ENCODE measurements around the gene MAST2. TPM values are rescaled to one million over a fixed set of nuclear protein-coding genes. Genes with fewer than 3 reads are reported as not detected.
"Not testable (repeated sequence)": the region's sequence is repeated elsewhere in the genome, so short reads cannot be mapped to it uniquely, and the experiment has no call there.

The MAST2 gene
- polyA plus RNA-seq, 4 donors, result 27.0 to 48.8 (median 37.7) TPM

DNA sequence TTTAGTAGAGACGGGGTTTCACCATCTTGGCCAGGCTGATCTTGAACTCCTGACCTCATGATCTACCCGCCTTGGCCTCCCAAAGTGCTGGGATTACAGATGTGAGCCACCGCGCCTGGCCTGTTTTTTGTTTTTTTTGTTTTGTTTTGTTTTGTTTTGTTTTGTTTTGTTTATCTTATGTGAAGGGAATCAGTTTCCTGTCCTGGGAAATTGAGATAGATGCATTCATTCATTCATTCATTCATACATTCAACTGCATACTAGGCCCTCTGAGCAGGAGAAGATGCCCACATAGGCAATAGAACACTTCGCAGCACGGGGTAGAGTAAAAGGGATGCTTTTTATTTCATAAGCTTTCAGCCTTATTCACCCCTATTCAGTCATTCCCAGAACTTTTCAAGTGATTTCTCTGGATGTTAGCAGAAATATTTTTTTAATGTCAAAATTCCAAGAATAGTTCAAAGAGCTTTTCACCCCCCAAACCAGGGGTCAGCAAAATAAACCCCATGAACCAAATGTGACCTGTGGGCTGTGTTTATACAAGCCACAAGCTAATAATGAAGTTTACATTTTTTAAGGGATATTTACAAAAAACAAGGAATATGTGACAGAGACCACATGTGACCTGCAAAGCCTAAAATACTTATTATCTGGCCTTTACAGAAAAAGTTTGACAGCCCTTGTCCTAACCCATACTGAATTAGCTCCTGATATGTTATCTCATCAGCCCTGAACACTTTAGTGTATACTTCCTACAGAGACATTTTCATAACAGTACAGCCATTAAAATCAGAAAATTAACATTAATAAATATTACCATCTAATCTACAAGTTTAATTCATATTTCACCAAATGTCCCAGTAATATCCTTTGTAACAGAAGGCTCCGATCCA lies 127.1 kb downstream of the MAST2 start:
- DNase-seq (ENCODE audit: low read depth in 4 of 4, low spot score in 2 of 4), result no peak

DNA sequence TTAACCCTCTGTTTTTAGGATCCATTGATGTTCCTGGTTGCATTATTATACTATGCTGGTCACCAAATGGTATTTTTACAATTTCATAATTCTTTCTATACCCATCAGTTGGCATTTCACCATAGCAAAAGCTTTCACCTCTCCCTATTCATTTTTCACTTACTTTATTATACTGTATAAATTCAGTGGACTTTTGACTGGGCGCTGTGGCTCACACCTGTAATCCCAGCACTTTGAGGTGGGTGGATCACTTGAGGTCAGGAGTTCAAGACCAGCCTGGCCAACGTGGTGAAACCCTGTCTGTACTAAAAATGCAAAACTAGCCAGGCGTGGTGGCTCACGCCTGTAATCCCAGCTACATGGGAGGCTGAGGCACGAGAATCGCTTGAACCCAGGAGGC lies 128.8 kb downstream of the MAST2 start:
- DNase-seq (ENCODE audit: low read depth in 4 of 4, low spot score in 2 of 4), result not testable (repeated sequence)

DNA sequence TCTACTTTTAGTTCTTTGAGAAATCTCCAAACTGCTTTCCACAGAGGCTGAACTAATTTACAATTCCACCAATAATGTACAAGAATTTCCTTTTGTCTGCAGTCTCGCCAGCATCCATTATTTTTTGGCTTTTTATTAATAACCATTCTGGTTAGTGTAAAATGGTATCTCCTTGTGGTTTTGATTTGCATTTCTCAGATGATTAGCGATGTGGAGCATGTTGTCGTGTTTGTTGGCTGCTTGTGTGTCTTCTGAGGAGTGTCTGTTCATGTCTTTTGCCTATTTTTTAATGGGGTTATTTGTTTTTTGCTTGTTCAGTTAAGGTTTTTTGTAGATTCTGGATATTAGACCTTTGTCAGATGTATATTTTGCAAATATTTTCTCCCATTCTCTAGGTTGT lies 131.5 kb downstream of the MAST2 start:
- DNase-seq (ENCODE audit: low read depth in 4 of 4, low spot score in 2 of 4), result no peak

DNA sequence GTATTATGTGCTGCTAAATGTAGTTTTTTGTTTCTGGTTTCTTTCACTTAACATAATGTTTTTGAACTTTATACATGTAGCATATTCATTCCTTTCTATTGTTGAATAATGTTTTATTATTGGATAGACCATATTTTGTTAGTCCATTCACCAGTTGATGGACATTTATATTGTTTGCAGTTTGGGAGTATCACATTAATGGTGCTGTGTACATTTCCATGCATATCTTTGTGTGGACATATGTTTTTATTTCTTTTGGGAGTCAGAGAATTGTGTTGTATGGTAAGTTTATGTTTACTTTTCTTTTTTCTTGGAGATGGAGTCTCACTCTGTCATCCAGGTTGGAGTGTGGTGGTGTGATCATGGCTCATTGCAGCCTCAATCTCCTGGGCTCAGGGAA lies 134.6 kb downstream of the MAST2 start:
- no peak for DNase-seq (ENCODE audit: low read depth in 4 of 4, low spot score in 2 of 4)

DNA sequence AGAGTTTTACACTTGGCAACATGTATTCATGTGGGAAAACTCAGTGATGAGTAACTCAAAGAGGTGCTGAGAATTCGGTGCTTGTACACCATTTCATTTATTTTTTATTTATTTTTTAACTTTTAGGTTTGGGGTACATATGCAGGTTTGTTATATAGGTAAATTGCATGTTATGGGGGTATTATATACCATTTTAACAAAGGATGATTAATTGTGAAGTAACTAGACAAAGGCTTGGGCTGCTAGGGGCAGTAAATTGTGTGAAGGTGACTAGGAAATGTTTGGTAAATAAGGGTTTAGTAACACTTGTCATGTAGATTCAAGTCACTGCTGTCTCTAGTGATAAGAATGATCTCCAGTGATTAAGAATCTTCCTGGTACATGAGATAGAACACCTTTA lies 139.0 kb downstream of the MAST2 start:
- DNase-seq (ENCODE audit: low read depth in 4 of 4, low spot score in 2 of 4), result no peak

DNA sequence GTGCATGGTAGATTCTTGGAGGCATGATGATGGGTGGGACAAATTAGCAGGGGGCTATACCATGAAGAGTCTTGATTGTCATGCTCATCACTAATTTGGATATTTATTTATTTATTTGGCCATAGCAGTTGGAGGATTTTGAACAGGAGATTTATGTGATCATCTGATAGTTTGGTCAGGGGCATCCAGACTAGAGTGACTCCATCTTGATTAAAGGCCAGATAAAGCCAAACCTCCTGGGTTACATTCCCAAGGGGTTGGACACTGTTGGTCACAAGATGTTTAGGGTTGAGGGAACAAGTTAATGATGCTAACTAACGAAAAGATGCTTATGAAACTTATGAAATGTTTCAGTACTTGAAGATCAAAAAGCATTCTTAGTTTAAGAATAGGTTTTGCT lies 139.8 kb downstream of the MAST2 start:
- no peak for DNase-seq (ENCODE audit: low read depth in 4 of 4, low spot score in 2 of 4)

DNA sequence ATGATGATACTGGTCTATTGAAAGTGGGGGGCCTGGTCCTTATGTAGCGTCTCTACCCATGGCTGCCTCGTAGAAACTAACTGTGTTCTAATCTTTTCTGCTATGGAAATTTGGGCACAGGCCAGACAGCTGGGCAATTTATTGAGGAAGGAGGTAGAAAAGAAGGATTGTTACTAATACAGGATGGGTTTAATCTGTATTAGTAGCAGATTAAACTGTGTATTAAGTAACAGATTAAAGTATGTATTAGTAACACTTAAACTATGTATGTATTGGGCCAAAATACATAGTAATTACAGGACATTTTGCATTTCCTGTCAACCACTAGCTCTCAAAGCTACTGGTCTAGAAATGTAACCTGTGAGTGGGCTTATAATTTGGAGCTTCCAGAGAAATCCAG lies 142.0 kb downstream of the MAST2 start:
- DNase-seq (ENCODE audit: low read depth in 4 of 4, low spot score in 2 of 4), result no peak

DNA sequence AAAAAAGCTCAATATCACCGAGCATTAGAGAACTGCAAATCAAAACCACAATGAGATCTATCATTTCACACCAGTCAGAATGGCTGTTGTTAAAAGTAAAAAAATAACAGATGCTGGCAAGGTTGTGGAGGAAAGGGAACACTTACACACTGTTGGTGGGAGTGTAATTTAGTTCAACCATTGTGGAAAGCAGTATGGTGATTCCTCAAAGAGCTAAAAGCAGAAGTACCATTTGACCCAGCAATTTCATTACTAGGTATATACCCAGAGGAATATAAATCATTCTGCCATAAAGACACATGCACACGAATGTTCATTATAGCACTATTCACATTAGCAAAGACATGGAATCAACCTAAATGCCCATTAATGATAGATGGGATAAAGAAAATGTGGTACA lies 146.1 kb downstream of the MAST2 start:
- DNase-seq (ENCODE audit: low read depth in 4 of 4, low spot score in 2 of 4), result not testable (repeated sequence)

DNA sequence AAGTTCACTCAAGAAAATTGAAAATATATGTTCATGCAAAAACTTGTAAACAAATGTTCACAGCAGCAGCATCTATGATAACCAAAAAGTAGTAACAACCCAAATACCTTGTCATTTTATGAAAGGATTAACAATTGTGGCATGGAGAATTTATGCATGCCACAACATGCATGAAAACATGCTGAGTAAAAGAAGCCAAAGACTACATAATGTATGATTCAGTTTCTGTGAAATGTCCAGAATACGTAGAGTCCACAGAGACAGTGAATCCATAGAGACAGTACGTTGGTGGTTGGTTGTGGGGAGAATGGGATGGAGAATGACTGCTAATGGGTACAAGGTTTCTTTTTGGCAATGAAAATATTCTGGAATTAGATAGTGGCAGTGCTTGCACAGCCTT lies 148.7 kb downstream of the MAST2 start:
- DNase-seq (ENCODE audit: low read depth in 4 of 4, low spot score in 2 of 4), result no peak

DNA sequence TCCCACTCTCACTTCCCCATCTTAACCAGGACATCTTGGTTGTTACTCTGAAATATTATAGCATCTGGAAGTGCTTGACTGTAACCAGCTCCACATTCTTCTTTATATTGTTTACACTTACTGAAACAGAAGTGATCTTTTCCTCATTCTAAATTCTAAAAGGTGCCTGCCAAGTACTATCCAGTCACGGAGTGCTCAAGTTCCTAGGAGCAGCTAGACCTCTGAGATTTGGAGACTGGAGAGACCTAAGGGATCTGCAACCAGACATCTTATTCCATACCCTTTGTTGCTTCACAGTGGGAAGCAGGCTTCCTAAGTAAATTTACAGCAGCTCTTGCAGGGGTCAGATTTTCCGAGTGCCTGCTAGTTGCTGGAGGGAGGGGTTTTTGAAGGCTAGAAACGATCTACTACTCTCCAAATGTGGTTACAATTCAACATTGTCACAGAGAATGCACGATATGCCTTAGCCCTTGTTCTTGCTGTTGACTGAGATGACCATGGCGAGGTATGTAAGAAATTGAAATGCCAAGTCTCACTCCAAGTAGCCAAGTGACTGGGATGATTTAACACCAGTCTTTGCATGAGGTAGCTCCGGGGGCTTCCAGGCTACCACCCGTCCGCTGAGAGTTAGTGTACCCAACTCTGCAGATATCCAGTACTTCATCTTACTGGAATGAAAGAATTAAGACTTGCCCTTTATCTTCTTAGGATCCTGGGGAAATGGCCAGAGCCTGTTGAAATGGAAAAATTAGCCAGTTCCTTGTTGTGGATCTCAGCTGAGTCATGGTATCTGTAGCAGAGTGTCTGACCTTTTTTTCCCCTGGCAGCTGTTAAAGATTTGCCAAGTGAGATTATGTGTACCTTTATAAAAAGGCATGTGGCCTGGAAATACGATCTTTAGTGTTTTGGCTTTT lies 150.8 kb downstream of the MAST2 start:
- no peak for DNase-seq (ENCODE audit: low read depth in 4 of 4, low spot score in 2 of 4)

DNA sequence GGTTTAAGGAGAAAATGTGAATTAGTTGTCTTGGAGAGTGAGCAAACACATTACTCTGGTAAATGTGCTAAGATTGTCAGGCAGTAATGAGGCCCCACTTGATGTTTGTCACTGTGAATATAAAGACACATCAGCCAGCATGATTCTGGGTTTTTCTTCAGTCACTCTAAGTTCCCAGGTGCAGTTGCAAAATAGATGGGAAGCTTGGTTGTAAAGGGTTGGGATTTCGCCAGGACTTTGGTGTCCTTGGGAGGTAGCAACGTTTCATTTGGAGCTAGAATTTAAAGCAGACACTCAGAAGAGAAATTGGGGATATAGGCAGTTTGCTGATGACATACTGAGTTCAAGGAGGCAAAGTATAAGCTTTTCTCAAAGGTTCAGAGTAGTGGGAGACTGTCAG lies 154.3 kb downstream of the MAST2 start:
- no peak for DNase-seq (ENCODE audit: low read depth in 4 of 4, low spot score in 2 of 4)

DNA sequence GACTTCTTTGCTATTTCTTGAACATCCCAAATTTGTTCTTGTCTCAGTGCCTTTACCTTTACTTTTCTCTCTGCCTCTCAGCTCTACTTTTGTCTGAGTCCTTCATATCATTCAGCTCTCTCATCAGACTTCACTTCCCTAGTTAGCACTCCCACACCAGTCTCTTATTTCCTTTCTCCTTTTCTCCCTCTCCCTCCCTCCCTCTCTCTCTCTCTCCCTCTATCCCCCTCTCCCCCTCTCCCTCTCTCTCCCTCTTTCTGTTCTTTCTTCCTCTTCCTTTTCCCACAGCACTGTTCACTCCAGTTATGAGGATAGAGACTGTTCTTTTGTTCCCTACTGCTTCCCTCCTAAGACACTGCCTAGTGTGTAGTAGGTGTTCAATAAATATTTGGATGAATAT lies 154.9 kb downstream of the MAST2 start:
- no peak for DNase-seq (ENCODE audit: low read depth in 4 of 4, low spot score in 2 of 4)

DNA sequence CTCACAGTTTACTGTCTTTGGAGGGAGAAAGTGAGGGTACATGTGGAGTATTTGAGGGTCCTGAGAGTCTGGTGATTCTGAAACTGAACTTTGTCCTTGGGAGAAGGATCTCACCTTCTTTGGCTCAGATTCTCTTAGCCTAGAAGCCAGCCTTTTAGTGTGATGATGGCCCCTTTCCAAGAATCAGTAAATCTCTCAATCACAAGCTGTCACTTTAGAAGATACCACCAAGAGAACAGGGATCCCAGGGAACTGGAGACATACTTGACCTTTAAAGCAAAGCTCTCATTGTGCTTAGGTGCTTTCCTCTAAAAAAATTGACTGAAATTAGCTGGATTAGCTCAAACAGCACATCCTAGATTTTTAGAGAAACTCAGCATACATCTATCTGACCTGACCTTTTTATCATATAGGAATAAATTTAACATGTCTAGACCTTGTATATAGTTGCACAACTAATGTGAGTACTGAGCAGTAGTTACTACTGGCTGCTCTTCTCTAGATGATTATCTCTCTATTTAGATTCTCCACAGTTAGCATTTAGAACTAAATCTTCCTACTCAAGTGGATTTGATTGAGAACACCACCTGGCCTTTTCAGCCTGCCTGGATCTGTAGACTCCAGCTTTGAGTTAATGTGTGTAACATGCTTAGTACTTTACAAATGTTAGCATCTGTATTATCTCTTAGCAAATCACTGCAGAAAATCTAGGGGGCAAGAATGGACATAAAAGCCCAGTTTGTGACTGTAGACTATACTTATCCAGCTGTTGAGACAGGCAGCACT lies 157.7 kb downstream of the MAST2 start:
- DNase-seq (ENCODE audit: low read depth in 4 of 4, low spot score in 2 of 4), result no peak

DNA sequence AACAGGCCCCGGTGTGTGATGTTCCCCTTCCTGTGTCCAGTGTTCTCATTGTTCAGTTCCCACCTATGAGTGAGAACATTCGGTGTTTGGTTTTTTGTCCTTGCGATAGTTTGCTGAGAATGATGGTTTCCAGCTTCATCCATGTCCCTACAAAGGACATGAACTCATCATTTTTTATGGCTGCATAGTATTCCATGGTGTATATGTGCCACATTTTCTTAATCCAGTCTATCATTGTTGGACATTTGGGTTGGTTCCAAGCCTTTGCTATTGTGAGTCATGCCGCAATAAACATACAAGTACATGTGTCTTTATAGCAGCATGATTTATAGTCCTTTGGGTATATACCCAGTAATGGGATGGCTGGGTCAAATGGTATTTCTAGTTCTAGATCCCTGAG lies 158.5 kb downstream of the MAST2 start:
- not testable (repeated sequence) for DNase-seq (ENCODE audit: low read depth in 4 of 4, low spot score in 2 of 4)

DNA sequence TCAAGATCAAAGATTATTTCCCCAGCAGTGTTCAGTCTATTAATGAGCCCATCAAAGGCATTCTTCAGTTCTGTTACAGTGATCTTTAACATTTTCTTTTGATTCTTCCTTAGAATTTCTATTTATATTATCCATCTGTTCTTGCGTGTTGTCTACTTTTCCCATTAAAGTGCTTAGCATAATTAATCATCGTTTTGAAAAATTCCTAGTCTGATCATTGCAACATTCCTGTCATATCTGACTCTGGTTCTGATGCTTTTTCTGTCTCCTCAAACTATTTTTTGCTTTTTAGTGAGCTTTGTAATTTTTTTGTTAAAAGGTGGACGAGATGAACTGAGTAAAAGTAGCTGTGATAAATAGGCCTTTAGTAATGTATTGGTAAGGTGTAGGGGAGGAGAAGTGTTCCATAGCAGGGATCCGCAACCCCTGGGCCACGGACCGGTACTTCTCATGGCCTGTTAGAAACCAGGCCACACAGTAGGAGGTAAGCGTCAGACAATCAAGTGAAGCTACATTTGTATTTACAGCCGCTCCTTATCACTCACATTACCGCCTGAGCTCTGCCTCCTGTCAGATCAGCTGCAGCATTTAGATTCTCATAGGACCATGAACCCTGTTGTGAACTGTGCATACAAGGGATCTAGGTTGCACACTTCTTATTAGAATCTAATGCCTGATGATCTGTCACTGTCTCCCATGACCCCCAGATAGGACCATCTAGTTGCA lies 165.7 kb downstream of the MAST2 start:
- no peak for DNase-seq (ENCODE audit: low read depth in 4 of 4, low spot score in 2 of 4)

DNA sequence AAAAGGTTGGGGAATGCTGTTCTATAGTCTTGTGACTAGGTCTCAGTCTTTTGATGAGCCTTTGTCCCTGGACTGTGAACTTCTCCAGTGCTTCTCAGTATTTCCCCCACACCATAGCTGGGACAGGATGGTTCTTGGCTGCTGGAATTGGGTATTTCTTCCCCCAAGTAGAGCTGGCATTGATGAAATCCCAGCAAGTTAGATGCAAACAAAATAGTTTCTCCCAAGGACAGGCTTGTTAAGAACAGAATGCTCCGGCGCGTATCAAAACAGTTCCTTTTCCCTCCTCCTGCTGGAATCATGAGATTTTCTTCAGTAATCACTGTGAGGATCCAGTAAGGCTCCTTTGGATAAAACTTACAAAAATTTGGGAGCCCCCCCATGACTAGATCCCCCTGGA lies 166.5 kb downstream of the MAST2 start:
- no peak for DNase-seq (ENCODE audit: low read depth in 4 of 4, low spot score in 2 of 4)

DNA sequence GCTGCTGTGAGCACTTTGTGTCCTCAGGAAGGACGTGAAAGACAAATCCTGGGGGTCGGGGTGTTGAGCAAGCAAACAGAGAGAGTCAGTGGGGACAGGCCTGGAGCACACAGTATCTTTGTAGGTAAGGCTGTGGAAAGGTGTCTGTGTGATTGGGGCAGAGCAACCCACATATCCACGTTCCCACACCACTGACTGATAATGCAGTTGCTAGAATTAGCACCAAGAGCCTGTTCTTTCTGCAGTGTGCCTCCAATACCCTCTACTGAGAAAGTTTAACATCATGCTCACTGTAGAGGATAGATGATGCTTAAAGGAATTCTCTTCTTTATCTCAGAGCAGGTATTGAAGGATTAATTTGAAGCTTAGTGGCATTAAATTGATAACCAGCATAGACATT lies 167.9 kb downstream of the MAST2 start:
- no peak for DNase-seq (ENCODE audit: low read depth in 4 of 4, low spot score in 2 of 4)

DNA sequence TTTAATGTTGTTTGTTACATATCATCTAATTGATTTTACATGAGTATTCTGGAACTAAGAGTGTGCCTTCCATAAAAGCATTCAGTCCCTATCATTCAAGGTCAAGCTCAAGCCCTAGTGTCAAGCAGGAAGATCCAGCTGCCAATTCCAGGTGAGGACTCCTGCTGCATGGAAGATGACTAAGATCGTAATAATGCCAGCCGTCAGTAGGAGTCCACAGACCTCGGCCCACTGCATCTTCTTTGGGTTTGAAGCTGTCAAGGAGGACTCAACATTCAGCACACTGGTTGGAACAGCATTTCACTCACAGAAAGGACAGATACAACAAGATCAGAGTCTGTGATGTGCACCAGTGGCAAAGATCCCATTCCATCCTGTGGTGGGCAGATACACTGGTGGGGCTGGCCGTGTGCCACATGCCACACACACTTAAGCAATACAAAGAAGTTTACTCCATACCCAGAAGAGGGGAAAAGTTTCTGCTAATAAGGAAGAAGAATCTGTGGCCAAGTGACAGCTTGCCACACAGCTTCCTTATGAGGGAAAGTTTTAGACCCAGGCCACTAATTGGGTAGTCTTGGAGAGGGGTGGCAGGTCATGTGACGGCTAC lies 168.6 kb downstream of the MAST2 start:
- DNase-seq (ENCODE audit: low read depth in 4 of 4, low spot score in 2 of 4), result no peak

DNA sequence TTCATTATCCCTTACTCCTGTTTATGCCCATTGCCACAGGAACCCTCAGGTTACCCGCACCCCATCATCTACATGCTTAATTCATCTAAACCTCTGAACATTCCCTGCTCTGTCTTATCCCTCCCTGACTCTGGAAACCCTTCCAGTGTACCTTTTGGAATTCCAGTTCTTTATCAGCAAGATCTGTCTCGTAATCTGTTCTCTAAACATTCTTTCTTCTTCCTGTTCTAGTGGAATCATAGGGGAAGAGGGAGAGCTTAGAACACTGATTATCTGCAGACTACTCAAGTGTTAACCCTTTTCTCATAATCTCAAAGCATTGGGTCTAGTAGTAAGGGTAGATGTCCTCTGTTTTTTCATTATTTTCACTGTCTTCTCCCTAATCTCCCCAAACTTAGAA lies 169.2 kb downstream of the MAST2 start:
- DNase-seq (ENCODE audit: low read depth in 4 of 4, low spot score in 2 of 4), result no peak

DNA sequence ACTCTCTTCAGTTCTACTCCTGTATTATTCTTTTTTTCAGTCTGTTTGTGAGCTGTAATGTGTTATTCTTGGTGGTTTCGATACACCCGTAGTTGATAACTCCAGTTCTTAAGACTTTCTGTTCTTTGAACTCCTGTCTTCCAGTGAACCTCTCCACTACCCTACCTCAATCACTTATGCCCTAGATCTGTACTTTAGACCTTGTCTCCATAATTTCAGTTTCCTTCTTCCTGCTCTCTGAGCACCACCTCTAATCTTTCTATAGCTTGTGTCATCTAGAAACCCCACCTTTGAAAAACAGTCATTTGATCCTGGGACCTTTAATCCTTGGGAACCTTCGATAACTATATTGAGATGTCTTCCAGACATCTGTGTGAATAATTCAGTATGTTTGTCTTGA lies 169.7 kb downstream of the MAST2 start:
- DNase-seq (ENCODE audit: low read depth in 4 of 4, low spot score in 2 of 4), result no peak

Measured in left renal cortex interstitium (tissue), 4 donors.